ENCODE measurements around the gene LEFTY1.
A peak's percentile ranks its signal among the peaks of the same experiment; 100 is the strongest.

The LEFTY1 gene

DNA sequence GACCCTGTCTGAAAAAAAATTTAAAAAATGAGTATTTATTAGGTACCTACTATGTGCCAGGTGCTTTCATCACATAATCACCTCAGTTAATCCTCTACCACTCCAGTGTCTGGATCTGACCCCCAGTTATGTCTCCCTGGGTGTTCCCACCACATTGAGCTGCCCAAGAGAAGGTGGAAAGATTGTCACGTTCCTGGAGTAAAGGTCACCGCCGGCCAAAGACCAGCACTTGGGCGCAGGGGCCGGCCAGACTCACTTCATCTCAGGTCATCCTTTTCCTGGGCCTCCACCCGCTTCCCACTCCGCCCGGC is 34.4 kb upstream of the LEFTY1 start:
- Mint-ChIP-seq H3K36me3 (ENCODE audit: low read depth) (peaks cover 23% of the 10 kb centered on the region), H3K4me3 (peak overlapping the region; percentile 92), H3K27me3 (ENCODE audit: low read depth) (no peaks in the 10 kb centered on the region), H3K27ac (peak overlapping the region; percentile 92), H3K4me1 (ENCODE audit: low read depth) (peaks cover 36% of the 10 kb centered on the region), H3K9me3 (no peaks in the 10 kb centered on the region)

DNA sequence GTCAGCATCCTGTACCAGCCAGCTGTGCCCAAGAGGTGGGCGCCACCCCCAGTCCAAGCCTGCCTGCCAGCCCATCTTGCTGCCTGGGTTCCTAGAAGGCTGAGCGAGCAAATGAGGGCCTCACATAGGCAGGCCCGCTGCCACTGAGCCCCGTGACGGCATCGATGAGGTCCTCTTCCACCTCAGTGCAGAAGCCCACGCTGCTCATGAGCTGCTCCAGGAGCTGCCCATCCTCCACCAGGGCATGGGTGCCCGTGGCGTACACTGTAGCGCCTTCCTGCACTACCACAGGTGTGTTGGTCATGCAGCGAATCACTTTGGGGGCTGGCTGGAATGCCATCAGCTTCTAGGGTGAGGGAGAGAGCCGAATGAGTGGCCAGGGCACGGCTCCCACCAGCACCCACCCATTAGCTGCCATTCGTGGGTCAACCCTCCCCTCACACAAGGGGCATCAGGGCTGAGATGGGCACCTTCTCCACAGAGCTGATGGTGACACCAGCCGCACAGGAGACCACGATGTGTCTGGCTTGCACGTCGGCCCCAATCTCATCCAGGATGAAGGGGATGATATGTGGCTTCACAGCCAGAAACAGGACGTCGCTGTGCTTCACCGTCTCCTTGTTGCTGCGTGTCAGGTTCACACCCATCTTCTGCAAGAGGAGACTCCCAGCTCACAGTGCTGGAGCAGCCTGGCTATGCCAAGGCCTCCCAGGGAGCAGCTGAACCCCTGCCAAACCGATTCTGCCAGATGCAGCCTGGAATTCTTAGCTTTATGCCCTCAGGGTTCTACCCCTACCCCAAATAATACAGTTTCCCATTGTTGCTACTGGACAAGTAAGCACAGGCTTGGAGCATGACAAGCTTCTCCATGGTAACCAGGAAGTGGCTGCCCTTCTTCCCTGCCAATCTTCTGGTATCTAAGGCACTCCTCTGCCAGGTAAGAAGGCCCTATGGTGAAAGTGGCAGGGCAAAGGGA is 33.1 kb upstream of the LEFTY1 start:
- Mint-ChIP-seq H3K36me3 (ENCODE audit: low read depth) (peaks cover 31% of the 10 kb centered on the region), H3K27ac (peak overlapping the region; percentile 67), H3K9me3 (no peaks in the 10 kb centered on the region), H3K4me3 (no peak overlapping the region), H3K27me3 (ENCODE audit: low read depth) (no peaks in the 10 kb centered on the region), H3K4me1 (ENCODE audit: low read depth) (peaks cover 33% of the 10 kb centered on the region)

DNA sequence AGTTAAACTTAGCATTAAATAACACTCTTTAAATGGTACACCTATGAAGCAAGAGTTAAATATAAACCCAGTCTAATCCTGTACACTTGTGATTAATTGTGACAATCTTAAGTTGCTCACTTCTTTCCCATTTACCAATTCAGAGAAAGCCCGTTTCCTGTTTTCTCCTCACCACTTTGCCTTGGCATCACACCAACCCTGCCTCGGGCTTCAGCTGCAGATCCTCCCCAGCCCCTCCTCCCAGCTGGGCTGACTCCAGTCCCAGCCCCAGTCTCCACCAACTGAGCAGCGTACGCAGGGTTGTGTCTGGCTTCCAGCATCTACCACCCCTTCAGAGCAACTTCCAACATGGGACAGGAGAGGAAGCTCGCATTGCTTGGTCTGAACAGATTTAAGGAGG is 31.0 kb upstream of the LEFTY1 start:
- H3K36me3 Mint-ChIP-seq (ENCODE audit: low read depth), result peaks cover 41% of the 10 kb centered on the region
- H3K4me1 Mint-ChIP-seq (ENCODE audit: low read depth), result peaks cover 22% of the 10 kb centered on the region
- H3K27me3 Mint-ChIP-seq (ENCODE audit: low read depth), result no peaks in the 10 kb centered on the region
- H3K4me3 Mint-ChIP-seq, result peak overlapping the region; percentile 25
- no peaks in the 10 kb centered on the region for H3K9me3 Mint-ChIP-seq
- peak overlapping the region; percentile 36 for H3K27ac Mint-ChIP-seq

DNA sequence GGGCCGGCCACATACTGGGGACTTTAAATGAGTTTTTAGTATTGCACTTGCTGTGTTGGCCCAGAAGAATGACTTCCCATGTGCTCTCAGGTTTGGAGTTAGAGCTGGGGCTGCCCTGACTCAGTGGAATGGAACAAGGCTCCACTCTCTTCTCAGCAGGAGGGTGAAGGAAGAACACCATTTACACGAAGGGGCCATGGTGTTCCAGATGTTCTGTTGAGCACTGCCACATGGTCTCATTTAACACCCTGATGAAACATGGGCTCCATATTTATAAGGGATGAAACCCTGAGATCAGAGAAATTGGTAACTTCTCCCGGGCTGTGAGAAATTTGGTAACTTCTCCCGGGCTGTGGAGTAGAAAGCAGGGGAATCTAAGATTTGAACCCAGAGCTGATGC is 29.3 kb upstream of the LEFTY1 start:
- Mint-ChIP-seq H3K9me3 (no peaks in the 10 kb centered on the region), H3K4me3 (no peak overlapping the region), H3K27ac (no peak overlapping the region), H3K36me3 (ENCODE audit: low read depth) (peaks cover 42% of the 10 kb centered on the region), H3K4me1 (ENCODE audit: low read depth) (peaks cover 19% of the 10 kb centered on the region), H3K27me3 (ENCODE audit: low read depth) (no peaks in the 10 kb centered on the region)

DNA sequence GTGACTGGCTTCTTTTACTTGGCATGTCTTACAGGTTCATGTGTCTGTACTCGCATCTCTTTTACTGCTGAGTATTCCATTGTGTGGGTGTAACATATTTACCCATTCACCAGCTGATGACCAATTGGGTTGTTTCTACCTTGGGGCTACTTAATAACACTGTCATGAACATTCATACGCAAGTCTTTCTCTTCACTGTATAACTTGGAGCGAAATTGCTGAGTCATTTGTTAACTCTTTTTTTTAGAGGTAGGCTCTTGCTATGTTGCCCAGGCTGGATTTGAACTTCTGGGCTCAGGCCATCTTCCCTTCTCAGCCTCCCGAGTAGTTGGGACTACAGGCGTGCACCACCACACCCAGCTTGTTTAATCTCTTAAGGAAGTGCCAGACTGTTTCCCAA is 28.6 kb upstream of the LEFTY1 start:
- Mint-ChIP-seq H3K9me3 (no peaks in the 10 kb centered on the region), H3K36me3 (ENCODE audit: low read depth) (peaks cover 41% of the 10 kb centered on the region), H3K27ac (no peak overlapping the region), H3K27me3 (ENCODE audit: low read depth) (no peaks in the 10 kb centered on the region), H3K4me1 (ENCODE audit: low read depth) (peaks cover 15% of the 10 kb centered on the region), H3K4me3 (no peak overlapping the region)

DNA sequence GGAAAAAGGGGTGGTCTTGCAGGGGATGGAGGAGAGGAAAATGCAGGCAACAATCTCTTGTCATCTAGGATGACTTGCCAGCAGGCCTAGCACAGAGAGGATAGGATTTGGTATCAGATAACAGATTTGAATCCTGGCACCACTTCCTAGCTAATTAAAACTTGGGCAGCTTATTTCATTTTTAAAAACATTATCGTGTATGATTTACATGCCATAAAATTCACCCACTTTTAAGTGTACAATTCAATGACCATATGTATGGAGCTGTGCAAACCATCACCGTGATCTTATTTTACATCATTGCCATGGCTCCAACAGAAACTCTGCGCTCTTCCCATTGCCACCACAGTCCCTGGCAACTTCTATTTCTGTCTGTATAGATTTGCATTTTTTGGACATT is 28.2 kb upstream of the LEFTY1 start:
- Mint-ChIP-seq H3K27me3 (ENCODE audit: low read depth) (no peaks in the 10 kb centered on the region), H3K4me3 (no peak overlapping the region), H3K9me3 (no peaks in the 10 kb centered on the region), H3K27ac (no peak overlapping the region), H3K4me1 (ENCODE audit: low read depth) (peaks cover 13% of the 10 kb centered on the region), H3K36me3 (ENCODE audit: low read depth) (peaks cover 39% of the 10 kb centered on the region)

DNA sequence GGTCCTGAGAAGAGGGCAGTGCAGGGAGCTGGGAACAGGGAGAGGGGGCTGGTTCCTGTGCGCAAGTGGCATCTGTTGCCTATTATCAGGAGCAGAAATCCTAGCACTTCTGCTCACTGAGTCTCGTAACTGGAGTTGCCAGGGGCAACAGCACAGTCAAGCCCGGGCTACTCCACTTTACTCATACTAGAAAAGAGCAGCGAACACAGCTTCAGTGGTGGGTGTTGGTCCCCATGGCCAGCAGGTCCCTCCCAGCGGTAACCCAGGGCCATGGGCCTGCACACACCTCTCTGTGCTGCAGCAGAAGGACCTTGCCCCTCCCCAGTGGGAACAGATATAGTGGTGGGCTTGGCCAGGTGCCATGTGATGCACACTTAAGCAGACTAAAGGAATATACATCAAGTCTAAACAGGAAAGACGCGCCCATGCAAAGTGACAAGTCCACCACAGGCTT is 26.6 kb upstream of the LEFTY1 start:
- H3K4me1 Mint-ChIP-seq (ENCODE audit: low read depth), result peaks cover 12% of the 10 kb centered on the region
- peaks cover 36% of the 10 kb centered on the region for H3K36me3 Mint-ChIP-seq (ENCODE audit: low read depth)
- no peaks in the 10 kb centered on the region for H3K27me3 Mint-ChIP-seq (ENCODE audit: low read depth)
- no peak overlapping the region for H3K4me3 Mint-ChIP-seq
- H3K9me3 Mint-ChIP-seq, result no peaks in the 10 kb centered on the region
- H3K27ac Mint-ChIP-seq, result no peak overlapping the region

DNA sequence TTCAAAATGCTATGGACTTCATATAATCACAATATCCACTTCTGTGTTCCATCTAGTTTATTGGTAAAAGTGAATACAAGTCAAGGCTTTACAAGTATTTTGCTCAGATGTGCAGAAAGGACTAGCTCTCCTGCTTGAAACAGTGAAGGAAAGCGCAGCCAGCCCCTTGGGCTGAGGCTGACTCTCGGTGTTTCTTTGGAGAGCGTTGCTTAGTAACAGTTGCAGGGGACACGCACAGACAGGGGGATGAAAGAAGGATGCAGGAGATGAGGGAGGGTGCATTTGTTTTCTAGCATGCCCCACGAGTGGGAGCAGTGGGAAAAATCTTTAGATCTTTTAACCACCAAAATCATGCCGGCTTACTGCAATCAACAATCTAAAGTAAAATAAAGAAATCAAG is 26.0 kb upstream of the LEFTY1 start:
- Mint-ChIP-seq H3K36me3 (ENCODE audit: low read depth) (peaks cover 34% of the 10 kb centered on the region), H3K9me3 (no peaks in the 10 kb centered on the region), H3K27me3 (ENCODE audit: low read depth) (peaks cover under 1% of the 10 kb centered on the region), H3K4me1 (ENCODE audit: low read depth) (peaks cover 13% of the 10 kb centered on the region), H3K4me3 (no peak overlapping the region), H3K27ac (no peak overlapping the region)

DNA sequence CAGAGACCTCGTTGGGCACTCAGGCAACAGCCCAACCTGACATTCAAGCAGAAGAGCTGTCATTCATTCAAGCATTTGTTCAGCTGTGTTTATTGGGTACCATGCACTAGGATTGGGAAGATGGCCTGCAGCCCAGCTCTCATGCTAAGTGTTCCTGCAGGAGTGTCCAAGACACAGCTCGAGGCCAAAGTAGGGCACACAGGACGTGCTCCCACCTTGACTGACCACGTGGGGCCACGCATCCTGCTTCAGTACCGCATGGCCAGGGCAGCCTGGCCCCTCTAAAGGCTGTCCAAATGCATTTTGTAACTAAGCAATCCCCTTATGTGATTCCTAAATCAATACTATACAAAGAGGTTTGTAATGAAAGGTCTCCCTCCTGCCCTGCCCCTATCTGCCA is 25.4 kb upstream of the LEFTY1 start:
- H3K27ac Mint-ChIP-seq, result no peak overlapping the region
- H3K4me3 Mint-ChIP-seq, result no peak overlapping the region
- H3K36me3 Mint-ChIP-seq (ENCODE audit: low read depth), result peaks cover 30% of the 10 kb centered on the region
- H3K4me1 Mint-ChIP-seq (ENCODE audit: low read depth), result peaks cover 14% of the 10 kb centered on the region
- H3K9me3 Mint-ChIP-seq, result no peaks in the 10 kb centered on the region
- peaks cover 5% of the 10 kb centered on the region for H3K27me3 Mint-ChIP-seq (ENCODE audit: low read depth)

DNA sequence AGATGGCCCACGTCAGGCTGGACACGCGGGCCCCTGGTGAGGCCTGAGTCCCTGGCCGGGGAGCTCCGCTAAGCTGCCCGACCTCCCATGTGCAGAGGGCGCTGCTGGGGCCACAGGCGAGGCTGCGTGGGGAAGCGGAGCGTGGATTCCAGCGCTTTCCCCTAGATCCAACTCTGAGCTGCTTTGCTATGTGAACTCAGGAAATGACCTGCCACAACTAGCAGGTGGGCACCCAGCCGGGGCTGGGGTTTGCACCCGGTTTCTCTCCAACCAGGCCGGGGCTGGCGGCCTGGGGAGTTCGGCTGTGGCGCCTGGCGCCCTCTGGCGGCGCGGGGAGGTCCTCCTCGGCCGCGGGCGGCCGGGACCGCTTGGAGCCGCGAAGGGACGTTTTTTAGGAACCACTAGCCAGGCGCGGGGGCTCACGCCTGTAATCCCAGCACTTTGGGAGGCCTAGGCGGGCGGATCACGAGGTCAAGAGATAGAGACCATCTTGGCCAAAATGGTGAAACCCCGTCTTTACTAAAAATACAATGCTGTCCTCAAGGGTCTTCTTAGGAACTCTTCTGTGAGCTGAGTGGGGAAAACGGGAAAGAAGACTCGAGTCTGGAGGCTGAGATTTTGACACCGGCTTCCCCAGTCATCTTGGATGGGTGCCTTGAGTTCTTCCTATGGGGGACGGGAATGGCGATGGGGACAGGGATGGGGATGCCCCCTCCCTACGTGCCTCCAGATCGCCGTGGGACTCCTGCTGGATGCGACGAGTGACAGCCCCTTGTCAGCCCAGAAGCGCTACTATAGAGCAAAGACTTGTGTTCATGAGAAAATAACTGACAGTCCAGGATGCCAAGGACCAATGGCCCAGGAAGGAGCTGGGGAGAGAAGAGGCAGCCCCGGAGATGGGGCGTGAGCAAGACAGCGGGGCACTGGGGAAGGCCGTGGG is 22.5 kb upstream of the LEFTY1 start:
- H3K9me3 Mint-ChIP-seq, result no peaks in the 10 kb centered on the region
- H3K4me1 Mint-ChIP-seq (ENCODE audit: low read depth), result peaks cover 12% of the 10 kb centered on the region
- peaks cover 15% of the 10 kb centered on the region for H3K36me3 Mint-ChIP-seq (ENCODE audit: low read depth)
- no peak overlapping the region for H3K27ac Mint-ChIP-seq
- no peak overlapping the region for H3K4me3 Mint-ChIP-seq
- peaks cover 9% of the 10 kb centered on the region for H3K27me3 Mint-ChIP-seq (ENCODE audit: low read depth)

DNA sequence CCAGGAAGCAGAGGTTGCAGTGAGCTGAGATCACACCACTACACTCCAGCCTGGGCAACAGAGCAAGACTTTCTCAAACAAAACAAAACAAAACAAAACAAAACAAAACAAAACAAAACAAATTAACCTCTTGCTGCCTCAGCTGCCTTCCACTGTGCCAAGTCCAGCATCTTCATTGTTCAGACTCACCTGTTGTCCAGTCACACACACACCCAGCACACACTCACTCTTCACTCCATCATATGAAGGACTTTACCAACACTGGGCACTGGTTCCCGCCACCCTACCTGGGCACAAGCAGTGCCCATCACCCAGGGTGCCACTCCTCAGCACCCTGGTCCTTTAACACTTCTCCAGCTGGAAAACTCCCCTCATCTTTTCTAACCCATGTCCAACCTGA is 20.5 kb upstream of the LEFTY1 start:
- H3K4me1 Mint-ChIP-seq (ENCODE audit: low read depth), result peaks cover 16% of the 10 kb centered on the region
- no peaks in the 10 kb centered on the region for H3K9me3 Mint-ChIP-seq
- peaks cover 20% of the 10 kb centered on the region for H3K27me3 Mint-ChIP-seq (ENCODE audit: low read depth)
- H3K27ac Mint-ChIP-seq, result peak overlapping the region; percentile 2
- no peak overlapping the region for H3K4me3 Mint-ChIP-seq
- H3K36me3 Mint-ChIP-seq (ENCODE audit: low read depth), result peaks cover 7% of the 10 kb centered on the region

DNA sequence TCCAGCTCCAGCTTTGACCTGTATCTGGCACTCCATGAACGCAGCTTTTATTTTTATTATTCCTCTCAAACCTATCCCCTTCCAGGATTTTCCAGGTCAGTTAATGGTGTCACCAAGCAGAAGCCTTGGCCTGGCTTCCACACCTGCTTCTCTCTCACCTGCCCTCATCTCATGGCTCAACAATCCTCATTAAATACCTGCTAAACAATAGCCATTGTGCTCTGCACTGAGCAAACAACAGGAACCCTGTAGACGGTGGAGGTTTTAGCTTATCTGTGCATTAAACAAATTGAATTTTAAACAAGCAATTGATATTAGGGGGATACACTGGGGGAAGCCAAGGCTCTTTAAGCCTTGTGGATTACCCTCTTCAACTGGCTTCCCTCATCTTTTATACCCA is 19.8 kb upstream of the LEFTY1 start:
- H3K27ac Mint-ChIP-seq, result no peak overlapping the region
- no peaks in the 10 kb centered on the region for H3K9me3 Mint-ChIP-seq
- peaks cover 23% of the 10 kb centered on the region for H3K27me3 Mint-ChIP-seq (ENCODE audit: low read depth)
- H3K4me3 Mint-ChIP-seq, result no peak overlapping the region
- H3K36me3 Mint-ChIP-seq (ENCODE audit: low read depth), result peaks cover 7% of the 10 kb centered on the region
- peaks cover 16% of the 10 kb centered on the region for H3K4me1 Mint-ChIP-seq (ENCODE audit: low read depth)

DNA sequence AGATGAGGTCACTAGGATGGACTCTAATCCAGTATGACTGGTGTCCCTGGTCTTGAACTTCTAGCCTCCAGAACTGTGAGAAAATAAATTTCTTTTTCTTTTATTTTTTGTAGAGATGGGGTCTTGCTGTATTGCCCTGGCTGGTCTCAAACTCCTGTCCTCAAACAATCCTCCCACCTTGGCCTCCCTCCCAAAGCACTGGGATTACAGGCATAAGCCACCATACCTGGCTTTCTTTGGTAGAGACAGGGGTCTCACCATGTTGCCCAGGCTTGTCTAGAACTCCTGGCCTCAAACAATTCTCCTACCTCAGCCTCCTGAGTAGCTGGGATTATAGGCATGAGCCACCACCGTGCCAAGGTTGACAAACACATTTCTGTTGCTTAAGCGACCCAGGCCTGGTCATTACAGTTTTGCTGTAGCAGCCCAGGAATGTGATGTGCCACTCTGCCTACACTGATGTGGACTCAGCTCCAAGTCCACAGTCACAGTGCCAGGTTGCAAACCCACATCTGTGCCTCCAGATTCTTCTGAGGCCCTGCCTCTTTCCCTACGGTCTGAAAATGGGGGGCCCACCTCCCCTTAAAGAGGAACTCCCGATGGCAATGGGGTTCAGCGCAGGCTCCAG is 19.2 kb upstream of the LEFTY1 start:
- no peak overlapping the region for H3K27ac Mint-ChIP-seq
- H3K4me1 Mint-ChIP-seq (ENCODE audit: low read depth), result peaks cover 16% of the 10 kb centered on the region
- no peaks in the 10 kb centered on the region for H3K9me3 Mint-ChIP-seq
- H3K4me3 Mint-ChIP-seq, result no peak overlapping the region
- peaks cover 7% of the 10 kb centered on the region for H3K36me3 Mint-ChIP-seq (ENCODE audit: low read depth)
- peaks cover 28% of the 10 kb centered on the region for H3K27me3 Mint-ChIP-seq (ENCODE audit: low read depth)

DNA sequence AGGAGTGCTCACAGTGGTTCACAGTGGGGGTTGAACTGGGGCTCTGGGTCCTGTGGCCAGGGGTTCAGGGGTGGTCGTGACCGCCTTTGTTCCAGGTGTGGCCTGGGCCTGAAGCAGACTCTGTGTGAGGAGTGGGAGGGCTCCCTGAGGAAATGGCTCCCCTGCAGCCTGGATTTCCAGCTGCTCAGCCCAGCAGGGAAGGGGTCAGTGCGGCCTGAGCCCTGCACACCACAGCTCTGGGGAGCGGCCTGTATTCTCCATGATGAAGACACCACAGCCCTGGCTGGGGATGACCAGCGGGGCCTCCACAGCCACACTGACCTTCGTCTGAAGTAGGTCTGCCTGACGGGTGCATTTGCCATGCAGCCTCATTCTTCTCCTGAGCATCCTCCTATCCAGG is 18.4 kb upstream of the LEFTY1 start:
- H3K9me3 Mint-ChIP-seq, result no peaks in the 10 kb centered on the region
- H3K27ac Mint-ChIP-seq, result no peak overlapping the region
- peaks cover 32% of the 10 kb centered on the region for H3K27me3 Mint-ChIP-seq (ENCODE audit: low read depth)
- peaks cover 3% of the 10 kb centered on the region for H3K36me3 Mint-ChIP-seq (ENCODE audit: low read depth)
- H3K4me3 Mint-ChIP-seq, result no peak overlapping the region
- peaks cover 16% of the 10 kb centered on the region for H3K4me1 Mint-ChIP-seq (ENCODE audit: low read depth)

Data from T-helper 1 cell treated with Interleukin-12 subunit alpha and Interleukin-12 subunit beta and Interleukin-4 antibody, amounts not matched to agents 30 μg/mL and 1 μg/mL, for 36 hours (primary cell).